NCI-H146 treated with DMSO at 0.1 percent for 48 hours (cell line): ENCODE results near the gene PRUNE2.

Experiments
- DNase-seq: peaks from one replicate; lab custom pipeline; 2025; ENCODE audit not compliant: unreplicated experiment; lab: John Stamatoyannopoulos, UW

Gene PRUNE2

GRCh38 chr9:76737154-76737902, 168.6 kb downstream of the PRUNE2 start:
- DNase-seq, result no peak

GRCh38 chr9:76734716-76735115, 171.2 kb downstream of the PRUNE2 start:
- no peak for DNase-seq

DNA sequence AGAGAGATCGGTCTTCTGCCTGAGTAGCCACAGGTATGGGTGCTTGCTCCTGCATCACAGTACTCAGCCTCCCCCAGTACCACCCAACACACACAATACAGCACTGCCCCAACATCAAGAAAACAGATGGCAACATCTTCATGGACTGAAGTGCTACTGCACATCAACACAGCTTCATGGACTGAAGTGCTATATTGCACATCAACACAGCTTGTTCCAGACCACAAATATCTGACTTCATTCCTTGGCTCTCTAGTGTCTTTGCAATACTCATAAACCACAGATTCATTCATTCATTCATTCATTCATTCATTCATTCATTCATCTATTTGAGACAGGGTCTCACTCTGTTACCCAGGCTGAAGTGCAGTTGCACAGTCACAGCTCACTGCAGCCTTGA, 172.8 kb downstream of the PRUNE2 start:
- DNase-seq, result no peak

GRCh38 chr9:76732341-76732958, 173.5 kb downstream of the PRUNE2 start:
- no peak for DNase-seq

GRCh38 chr9:76730801-76731200, 175.1 kb downstream of the PRUNE2 start:
- DNase-seq, result no peak

- peak; percentile 96 for DNase-seq
Observed at GRCh38 chr9:76729980-76730737, 175.8 kb downstream of the PRUNE2 start.

DNA sequence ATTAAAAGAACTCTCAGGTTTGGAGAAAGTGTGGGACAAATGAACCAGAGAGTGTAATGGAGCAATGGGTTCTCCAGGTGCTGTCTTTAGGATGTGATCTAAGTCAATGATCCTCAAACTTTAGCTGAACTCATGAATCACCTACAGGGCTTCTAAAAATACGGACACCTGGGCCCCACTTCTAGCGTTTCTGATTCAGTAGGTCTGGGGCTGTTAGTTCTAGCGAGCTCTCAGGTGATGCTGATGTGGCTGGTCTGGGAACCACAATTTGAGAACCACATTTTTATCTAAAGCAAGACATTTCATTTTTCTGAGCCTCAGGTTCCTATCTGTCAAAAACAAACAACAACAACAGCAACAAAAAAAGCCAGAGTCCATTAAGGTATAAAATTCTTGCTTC, 176.8 kb downstream of the PRUNE2 start:
- DNase-seq, result no peak

DNA sequence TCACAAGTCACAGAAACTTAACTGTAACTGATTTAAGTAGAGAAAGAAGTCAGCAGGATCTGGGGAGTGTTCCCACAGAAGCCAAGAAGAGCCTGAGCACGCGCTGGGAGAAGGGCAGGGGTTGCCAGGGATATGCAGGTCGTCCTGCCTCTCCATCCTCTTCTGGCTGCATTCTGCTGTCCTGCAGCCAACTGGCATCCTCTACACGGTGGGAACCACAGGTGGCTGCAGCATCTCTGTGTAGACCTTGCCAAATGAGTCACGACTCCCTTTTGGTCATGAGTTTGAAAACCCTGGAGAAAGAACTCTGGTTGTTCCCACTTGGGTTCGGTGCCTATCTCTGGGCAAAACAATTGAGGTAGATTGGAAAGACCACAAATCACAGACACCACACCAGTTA, 180.0 kb downstream of the PRUNE2 start:
- DNase-seq, result no peak

DNA sequence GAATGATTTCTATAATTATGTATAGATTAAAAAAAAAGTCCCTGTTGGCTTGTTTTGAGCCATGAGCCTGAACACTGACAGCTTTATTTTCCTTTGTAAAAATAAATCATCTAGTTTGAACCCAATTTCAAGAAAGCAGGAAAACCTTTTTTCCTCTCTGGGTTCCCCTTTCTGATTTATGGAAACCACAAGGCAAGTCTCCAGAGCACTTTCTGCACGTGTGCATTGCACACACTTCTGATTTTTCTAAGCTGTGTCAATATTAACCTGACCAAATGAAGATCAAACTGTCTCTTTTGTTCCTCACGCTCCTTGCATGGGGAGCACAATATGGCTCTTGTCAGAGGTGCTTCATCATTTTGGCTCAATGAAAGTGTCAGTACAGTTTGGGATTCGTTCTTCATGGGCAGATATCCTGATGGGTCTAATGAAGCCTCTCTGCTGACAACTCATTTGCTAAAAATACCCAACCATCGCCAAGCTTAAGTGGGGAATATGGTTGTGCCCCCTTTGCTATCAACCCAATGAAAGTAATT, 180.8 kb downstream of the PRUNE2 start:
- peak; percentile 81 for DNase-seq

DNA sequence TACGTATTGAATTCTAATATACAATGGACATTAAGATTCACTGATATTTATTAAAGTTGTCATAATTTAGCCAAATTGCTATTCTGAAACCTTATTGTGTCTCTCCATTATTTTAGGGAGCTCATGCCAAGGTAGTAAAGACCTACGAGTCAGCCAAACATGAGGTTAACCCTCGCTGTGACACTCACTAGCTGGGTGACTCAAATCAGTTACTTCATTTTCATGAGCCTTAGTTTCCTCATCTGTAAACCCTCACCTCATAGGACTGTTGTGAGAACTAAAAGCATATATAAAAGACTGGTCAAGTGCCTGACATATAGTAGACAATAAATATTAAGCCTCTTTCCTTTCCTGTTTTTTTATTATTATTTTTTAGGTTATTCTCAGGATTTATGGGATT, 185.7 kb downstream of the PRUNE2 start:
- no peak for DNase-seq

DNA sequence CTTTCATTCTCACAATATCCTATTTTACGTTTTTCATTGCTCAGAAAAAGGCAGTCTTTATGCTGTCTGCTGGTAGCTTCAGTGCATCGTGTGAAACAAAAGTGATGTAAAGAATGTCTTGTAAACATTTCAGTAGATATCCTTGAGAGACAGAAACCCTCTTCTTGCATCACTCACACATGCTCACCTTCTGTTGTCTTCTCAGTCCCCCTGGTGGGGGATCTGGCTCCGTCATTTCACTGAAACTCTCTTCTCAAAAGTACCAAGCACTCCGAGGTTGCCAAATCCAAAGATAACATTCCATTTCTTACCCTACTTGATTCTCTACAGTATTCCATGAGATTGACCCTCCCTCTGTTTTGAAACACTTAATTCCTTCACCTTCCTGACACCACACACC, 187.7 kb downstream of the PRUNE2 start:
- no peak for DNase-seq

DNA sequence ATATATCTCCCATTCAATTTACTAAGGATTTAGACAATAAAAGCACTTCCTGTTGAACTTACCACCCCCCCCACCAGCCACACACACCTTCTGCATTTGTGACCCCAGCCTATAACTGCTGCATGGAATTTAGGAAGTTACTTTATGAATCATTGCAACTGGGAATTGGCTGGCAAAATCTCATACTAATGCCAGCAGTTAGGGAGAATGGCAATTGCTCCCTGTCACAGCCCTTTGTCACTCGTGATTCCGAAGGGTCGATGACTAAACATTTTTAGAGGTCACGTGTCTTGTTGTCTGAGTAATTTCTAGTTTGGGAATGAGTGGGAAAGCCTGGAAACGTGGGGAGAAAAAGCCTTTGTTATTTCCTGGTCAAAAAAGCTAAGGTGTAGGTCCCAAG, 188.3 kb downstream of the PRUNE2 start:
- DNase-seq, result no peak

GRCh38 chr9:76717176-76717575, 188.7 kb downstream of the PRUNE2 start:
- peak; percentile 61 for DNase-seq

- peak; percentile 34 for DNase-seq
Observed at GRCh38 chr9:76716085-76716672, 189.7 kb downstream of the PRUNE2 start.

DNA sequence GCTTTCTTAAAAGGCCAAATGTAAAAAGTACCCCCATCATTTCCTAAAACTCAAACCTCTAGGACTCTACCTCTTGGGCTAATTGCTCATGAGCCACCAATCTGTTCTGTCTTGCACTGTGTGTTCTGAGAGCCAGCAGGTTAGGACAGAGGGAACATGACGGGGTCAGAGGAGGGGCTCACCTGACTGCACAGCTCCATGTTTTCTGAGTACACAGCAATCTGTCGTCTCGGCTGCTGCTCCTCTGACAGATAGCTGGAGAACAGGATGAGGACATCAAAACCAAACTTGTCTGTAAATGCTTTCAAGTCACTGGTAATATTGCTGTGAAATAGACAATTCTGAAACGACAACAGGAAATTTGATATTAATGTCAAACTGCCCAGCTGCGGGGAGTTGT, 192.5 kb downstream of the PRUNE2 start:
- DNase-seq, result no peak

- no peak for DNase-seq
Observed at GRCh38 chr9:76709020-76709419, 196.9 kb downstream of the PRUNE2 start.

DNA sequence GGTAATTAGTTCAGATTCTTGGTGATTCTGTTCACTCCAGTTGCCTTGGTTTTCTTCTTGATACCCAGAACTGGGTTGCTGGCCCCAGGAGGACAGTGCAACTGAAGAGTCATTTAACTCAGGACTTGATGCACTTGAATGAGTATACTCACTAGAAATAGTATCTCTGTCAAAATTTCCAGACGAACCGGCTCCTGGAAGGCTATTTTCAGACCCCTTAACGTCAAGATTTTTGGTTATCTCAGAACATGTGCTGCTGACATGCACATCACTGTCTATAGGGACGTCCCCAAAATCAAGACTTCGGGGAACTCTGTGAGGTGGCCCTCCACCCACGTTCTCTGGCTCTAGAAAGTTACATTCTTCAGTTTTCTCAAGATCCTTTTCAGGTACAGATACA, 198.4 kb downstream of the PRUNE2 start:
- DNase-seq, result no peak

- DNase-seq, result peak; percentile 51
Observed at GRCh38 chr9:76704593-76705204, 201.2 kb downstream of the PRUNE2 start.

- no peak for DNase-seq
Observed at GRCh38 chr9:76703270-76703669, 202.6 kb downstream of the PRUNE2 start.

GRCh38 chr9:76701441-76702039, 204.4 kb downstream of the PRUNE2 start:
- peak; percentile 46 for DNase-seq

DNA sequence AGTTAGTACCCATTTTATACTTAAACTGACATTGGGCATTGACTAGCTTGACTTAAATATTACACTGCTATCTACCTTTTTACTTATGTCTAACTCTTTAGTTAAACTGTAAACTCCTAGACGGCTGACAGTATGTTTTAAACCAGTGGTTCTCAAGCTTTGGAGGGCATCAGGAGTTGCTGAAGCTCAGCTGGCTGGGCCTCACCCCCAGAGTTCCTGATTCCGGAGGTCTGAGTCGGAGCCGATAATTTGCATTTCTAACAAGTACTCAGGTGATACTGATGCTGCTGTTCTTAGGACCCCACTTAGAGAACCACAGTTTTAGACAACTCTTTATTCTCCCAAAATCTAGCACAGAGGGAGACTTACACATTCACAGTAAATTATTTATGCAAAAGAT, 205.0 kb downstream of the PRUNE2 start:
- no peak for DNase-seq
